HG03558 (cell line): ENCODE results near the gene SLC12A9.
"Not testable (repeated sequence)": the region's sequence is repeated elsewhere in the genome, so short reads cannot be mapped to it uniquely, and the experiment has no call there.

Source experiments
- ATAC-seq: cut with Tn5 transposase; IDR thresholded peaks from one replicate; pipeline ENCODE4 v1.9.1; 2021; ENCODE audit warnings: moderate number of reproducible peaks; ENCODE audit not compliant: unreplicated experiment; ENCODE audit errors: extremely low read depth

The SLC12A9 gene

DNA sequence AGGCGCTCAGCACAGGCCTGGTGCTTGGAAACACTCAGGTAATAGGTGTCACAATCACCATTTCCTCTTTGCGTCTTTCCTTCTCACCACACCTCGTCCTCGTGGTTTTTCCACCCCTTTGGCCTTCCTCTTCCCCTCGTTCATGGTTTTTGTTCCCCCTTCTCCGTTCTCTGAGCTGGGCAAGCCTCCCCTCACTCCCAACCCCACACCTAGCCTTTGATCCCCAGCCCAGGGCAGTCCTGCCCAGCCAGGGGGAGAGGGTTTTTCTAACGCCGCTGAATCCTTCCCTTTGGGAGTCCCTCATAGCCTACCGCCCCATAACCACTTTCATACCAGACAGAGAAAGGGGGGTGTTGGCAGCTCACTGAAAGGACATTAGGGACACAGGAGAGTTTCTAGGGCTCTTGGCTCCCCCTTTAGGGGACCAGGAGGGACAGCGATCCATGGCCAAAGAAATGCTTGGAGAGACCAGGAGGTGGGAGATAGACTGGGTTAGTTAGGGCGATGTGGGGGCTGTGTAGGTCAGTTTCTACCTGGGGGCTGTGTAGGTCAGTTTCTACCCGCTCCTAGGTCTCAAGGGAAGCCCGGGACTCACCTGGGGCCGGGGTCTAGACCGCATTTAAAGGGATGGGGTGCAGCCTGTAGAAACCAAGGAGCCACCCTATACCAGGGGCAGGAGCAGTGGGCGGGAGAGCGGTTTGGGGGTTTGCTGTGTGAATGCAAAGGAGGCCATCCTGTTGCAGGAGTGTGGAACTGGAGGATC lies 26.6 kb upstream of the SLC12A9 start:
- ATAC-seq: no peak

DNA sequence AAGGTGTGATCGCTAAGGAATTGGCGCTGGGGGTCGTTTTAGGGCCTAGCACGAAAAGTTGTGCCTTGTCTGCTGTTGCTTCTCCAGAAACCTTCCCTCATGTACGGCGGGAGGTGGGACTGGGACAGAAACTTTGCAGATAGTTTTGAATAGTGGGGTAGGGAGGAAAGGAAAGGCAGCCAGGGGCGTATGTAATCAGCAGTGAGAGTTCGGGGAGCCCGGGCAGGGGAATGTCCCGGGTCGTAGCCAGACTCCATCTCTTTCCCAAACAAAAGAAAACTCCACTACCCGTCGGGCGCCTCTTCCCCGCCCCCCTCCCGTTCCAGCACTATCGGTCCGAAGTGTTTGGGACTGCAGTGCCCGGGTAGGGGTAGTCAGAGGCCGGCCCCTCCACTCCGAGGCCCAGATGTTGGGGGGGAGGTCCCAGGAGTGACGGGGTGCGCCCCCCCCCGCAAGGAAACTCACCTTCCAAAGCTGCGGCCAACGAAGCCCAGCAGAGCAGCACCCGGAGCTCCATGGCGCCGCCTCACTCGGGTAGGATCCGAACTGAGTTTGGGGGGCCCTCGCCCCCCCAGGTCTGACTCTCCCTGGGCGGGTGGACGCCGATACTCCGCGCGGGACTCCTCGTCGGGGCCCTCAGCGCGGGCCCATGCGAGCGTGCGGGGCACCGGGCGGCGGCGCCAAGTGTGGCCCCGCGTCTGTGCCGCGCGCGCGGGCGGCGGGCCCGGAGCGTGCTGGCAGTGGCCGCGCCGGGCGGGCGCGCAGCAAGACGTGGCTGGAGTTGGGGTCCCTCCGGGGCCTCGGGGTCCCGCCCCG lies 25.8 kb upstream of the SLC12A9 start:
- ATAC-seq: no peak

DNA sequence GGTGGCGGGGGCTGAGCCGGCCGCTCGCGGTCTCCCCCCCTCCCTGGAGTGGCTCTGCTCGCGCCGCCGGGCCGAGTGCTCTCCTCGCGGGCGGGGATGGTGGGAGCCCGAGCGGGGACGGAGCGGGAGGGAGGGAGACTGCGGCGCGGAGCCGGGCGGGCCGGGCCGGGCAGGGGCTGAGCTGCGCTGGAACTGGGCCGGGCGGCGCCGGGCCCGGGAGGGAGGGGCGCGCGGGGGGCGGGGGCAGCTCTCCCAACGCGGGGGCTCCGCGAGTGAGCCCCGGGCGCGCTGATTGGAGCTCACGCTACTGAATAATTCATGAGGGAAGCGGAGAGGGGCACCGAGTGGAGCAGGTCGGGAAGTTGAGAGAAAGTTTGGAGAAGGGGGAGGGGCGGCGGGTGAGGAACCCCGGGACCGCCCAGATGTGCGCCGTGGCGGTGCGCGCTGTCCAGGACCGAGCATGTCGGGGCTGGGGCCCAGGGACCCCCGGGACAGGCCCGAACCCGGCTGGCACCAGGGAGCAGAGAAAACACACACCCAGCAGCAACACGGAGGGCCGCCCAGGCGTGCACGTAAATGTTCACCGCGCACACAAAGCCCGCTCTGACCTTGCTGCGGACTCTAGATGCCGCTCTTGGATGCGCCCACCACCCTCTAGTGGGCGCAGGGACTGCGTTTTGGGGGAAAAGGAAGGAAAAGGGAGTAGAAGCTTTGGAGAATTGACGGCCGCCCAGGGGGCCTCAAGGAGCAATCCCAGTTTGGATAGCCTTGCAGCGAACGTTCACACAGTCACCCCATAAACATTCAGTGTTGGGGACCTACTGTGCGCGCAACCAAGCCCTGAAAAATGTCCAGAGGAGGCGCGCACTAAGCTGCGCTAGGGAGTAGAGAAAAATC lies 24.9 kb upstream of the SLC12A9 start, which contains the start of gene EPHB4:
Gene EPHB4 (minus strand): TSS at position 194 of the 897 bp plus-strand sequence. CDS start 493 bp downstream, outside the sequence.
- ATAC-seq: no peak

DNA sequence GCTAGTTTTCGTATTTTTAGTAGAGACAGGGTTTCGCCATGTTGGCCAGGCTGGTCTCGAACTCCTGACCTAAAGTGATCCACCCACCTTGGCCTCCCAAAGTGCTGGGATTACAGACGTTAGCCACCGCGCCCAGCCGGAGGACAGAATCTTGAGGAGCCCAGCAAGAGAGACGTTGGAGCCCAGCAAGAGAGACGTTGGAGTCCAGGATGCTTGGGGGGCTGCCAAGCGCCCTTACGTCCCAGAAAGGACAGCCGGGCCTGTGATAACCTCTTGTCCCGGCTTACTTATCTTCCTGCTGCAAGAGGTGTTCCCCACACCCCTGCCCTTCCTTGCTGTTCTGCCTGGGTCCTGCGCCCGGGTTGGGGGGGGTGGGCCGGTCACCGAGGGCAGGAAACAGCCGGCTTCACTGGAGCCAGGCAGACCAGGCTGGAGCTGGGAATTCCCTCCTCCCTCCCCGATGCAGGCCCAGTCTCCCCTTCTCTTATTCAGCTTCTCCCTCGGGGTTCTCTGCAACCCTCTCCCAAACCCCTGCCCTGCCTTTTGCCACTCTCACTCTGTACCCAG lies 23.3 kb upstream of the SLC12A9 start:
- no peak for ATAC-seq

DNA sequence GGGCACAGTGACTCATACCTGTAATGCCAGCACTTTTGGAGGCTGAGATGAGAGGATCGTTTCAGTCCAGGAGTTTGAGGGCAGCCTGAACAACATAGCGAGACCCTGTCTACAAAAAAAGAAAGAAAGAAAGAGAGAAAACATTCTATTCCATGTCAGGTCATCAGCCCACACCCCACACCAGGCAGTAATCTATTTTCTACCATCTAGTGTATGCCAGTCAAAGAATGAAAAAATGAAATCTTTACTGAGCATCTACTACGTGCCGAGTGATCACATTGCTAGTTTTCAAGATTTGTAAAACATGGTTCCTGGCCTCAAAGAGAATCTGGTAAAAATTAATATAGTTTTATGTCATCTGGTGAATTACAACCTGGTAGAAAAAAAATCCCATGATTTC lies 22.1 kb upstream of the SLC12A9 start:
- ATAC-seq: no peak

DNA sequence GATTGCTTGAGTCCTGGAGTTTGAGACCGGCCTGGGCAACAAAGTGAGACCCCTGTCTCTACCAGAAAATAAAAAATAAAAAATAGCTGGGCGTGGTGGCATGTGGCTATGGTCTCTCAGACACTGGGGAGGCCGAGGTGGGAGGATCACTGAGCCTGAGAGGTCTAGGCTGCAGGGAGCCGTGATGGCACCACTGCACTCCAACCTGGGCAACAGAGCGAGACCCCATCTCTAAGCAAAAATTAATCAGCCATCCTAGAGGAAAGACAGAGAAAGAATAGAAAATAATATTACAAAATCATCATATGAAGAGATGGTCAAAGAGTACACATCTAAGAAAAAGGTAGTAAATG lies 20.3 kb upstream of the SLC12A9 start:
- ATAC-seq: no peak

DNA sequence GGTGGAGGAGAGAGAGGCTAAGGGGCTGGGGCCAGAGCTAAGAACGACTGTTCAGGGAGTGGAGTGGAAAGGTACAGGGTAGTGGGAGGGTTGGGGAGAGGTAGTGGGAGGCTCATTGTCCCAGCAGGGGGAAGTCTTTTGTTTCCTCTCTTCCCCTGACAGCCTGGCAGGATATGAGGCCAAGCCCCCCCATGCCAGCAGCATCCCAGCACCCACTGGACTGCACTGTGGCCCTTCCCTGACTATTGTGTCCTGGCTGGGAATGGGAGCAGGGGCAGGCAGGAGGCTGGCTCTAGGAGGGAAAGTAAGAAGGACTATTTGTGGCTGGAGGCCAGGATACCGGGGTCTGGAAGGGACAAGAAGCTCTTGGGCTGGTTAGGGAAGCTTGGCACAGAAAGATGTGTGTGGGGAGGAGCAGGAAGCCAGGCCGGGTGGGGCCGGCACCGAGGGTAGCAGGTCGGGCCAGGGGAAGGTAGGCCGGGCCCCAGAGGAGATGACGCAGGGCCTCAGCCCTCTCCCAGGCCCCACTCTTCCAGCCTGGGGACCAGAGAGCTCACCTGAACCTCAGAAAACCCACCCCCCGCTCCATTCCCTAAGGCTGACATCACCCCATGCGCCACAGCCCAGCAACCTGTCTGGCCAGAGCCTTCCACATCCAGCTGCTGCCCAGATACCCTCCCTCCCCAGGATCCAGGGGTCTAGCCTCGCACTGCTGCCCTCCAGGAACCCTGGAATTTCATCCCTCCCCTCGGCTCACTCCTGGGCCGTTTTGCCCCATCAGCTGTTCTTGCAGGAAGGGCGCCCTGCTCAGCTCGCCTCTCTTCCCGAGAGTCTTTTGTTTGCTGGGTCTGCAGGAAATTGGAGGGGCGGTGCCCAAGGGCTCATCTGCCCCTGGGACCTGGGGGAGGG lies 16.4 kb upstream of the SLC12A9 start:
- ATAC-seq: no peak

DNA sequence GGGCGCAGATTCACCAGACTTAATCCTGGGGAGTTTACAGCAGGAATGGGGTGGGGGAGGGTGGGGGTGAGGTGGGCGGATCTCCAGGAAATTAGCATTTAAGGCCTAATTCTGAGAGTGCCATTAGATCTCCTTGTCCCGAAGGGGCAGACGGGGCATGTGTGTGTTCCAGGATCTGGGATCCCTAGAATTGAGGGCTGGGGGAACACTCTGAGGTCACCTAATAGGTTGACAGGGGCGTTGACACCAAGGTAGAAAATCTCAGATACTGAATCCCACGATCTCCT lies 15.8 kb upstream of the SLC12A9 start:
- no peak for ATAC-seq

DNA sequence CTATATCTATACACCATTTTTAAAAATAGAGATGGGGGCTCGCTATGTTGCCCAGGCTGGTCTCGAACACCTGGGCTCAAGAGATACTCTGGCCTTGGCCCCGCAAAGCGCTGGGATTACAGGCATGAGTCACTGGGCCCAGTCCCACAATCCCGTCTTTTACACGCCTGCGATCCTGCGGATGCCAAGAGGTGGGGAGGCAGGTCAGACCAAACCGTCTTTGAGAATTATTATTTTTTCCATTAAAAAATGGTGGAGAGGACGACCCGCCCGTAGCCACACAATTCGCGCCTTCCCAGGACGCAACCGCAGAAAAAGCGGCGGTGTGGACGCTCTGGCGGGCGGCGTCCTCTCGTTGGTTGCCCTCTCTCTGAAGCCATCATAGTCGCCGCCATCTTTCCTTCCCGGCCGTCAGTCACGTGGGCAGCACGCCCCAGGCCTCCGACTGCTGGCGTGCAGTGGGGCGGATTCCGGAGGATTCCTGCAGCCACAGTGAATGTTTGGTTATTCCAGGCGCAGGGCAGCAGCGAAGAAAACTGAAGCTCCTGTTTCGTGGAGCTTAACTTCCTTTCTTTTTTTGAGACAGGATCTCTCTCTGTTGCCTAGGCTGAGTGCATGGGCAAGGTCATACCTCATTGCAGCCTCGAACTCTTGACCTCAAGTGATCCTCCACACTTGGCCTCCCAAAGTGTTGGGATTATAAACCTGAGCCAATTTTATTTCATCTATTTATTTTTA lies 15.2 kb upstream of the SLC12A9 start:
- ATAC-seq: no peak

DNA sequence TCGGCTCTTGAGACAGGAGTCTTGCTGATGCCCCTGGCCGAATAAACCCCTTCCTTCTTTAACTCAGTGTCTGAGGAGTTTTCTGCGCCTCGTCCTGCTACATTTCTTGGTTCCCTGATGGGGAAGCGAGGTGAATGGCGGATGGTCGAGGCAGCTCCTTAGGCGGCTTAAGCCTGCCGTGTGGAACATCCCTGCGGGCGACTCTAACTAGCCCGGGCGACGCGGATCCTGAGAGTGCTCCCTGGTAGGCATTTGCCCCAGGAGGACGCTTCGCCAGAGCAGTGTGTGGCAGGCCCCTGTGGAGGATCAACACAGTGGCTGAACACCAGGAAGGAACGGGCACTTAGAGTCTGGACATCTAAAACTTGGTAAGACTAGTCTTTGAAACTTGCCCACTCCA lies 13.2 kb upstream of the SLC12A9 start:
- ATAC-seq: no peak

DNA sequence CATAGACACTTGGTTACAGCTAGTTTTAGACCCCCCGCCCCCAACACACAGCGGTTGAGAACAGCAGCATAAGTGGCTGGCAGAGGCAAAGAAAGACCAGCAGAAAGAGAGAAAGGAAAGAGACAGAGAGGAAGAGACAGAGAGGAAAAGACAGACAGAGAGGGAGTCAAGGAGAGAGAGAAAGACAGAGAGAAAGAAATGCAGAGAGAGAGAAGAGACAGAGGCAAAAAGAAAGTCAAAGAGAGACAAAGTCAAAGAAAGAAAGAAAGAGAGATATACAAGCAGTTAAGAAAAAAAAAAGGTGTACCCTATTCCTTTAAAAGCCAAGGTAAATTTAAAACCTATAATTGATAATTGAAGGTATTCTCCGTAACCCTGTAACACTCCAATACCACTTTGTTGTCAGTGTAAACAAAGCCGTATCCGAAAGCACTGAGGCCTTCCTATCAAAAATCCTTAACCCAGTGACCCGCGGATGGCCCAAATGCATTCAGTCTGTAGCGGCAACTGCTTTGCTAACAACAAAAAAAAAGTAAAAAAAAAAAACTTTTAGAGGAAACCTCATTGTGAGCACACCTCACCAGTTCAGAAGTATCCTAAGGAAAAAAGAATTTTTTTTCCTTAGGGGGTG lies 11.9 kb upstream of the SLC12A9 start:
- no peak for ATAC-seq

DNA sequence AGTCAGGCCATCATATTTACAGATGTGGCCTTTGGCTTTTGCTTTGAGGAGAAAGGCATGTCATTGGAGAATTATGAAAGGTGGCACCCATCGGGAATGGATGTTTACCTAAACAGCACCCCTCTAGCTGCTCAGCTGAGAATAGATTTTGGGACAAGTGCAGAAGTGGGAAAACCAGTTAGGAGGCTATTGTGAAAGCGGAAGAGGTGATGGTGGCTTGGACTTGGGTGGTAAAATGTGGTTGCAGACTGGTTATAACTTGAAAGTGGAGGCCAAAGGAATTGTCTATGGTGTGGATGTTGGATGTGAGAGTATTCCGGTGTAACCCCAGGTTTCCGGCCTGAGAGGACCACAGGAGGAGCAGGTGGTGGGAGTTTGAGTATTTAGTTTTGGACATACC lies 5.2 kb upstream of the SLC12A9 start:
- no peak for ATAC-seq

DNA sequence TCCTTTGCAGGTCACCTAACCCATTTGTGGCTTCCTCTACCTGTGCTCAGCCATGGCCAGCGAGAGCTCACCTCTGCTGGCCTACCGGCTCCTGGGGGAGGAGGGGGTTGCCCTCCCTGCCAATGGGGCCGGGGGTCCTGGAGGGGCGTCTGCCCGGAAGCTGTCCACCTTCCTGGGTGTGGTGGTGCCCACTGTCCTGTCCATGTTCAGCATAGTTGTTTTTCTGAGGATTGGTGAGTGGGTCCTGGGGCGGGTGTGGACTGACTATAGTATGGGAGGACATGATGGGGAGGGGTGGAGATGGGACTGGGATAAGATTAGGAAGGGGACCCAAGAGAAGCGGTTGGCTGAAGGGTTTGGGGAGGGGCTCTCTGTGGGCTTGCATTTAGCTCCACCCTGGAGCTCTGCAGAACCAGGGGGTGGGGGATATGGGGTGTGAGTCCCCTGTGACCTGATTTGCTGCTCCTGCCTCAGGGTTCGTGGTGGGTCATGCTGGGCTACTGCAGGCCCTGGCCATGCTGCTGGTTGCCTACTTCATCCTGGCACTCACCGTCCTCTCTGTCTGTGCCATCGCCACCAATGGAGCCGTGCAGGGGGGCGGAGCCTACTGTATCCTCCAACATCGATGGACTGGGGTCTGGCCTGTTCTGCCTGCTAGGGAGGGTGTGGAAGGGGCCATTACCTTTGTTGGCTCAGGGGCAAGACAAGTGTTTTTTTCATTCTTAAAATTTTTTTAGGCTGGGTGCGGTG lies 1.8 kb downstream of the SLC12A9 start:
- ATAC-seq: no peak

DNA sequence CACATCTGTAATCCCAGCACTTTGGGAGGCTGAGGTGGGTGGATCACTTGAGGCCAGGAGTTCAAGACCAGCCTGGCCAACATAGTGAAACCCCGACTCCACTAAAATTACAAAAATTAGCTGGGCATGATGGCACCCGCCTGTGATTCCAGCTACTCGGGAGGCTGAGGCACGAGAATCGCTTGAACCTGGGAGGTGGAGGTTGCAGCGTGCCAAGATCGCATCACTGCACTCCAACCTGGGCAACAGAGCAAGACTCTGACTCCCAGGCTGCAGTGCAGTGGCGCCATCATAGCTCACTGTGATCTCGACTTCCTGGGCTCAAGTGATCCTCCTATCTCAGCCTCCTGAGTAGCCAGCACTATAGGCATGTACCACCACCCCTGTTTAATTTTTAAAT lies 2.4 kb downstream of the SLC12A9 start:
- ATAC-seq: not testable (repeated sequence)

DNA sequence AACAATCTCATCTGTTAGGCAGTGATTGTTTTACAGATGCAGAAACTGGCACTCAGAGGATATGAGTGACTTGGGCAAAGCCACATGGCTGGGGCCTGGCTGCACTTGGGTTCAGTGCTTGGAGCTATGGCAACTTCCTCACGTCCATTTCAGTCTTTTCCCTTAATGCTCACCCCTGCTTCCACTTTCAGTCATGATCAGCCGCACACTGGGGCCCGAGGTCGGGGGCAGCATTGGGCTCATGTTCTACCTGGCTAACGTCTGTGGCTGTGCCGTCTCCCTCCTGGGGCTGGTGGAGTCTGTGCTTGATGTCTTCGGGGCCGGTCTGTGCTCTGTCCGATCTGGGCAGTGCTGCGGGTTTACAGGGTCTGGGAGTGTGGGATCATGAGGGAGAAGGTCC lies 3.0 kb downstream of the SLC12A9 start:
- no peak for ATAC-seq

DNA sequence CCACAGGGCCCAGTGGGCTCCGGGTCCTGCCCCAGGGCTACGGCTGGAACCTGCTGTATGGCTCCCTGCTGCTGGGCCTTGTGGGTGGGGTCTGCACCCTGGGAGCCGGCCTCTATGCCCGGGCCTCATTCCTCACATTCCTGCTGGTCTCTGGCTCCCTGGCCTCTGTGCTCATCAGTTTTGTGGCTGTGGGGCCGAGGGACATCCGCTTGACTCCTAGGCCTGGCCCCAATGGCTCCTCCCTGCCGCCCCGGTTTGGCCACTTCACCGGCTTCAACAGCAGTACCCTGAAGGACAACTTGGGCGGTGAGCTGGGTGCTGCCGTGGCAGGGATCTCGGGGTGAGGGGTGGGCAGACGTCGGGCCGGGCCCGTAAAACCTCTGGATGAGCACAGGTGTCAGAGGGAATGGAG lies 4.4 kb downstream of the SLC12A9 start:
- ATAC-seq: no peak

DNA sequence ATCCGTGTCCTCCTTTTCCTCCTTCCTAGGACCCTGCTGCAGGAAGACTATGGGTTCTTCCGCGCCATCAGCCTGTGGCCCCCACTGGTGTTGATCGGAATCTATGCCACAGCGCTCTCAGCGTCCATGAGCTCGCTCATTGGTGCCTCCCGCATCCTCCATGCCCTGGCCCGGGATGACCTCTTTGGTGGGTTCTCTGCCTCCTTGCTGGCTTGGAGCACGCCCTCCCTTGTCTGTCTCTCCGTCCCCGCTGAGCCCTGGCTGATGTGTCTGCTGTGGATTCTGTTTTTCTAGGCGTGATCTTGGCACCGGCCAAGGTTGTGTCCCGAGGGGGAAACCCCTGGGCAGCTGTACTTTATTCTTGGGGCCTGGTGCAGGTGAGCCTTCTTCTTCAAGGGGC lies 7.3 kb downstream of the SLC12A9 start:
- no peak for ATAC-seq
